NCI-H187 treated with DMSO at 0.1 percent for 48 hours (cell line): ENCODE results near the gene SEPTIN14.
"Not testable (repeated sequence)": the region's sequence is repeated elsewhere in the genome, so short reads cannot be mapped to it uniquely, and the experiment has no call there.

Experiments used
- DNase-seq: peaks from one replicate; lab custom pipeline; 2025; lab: John Stamatoyannopoulos, UW

The SEPTIN14 gene

DNA sequence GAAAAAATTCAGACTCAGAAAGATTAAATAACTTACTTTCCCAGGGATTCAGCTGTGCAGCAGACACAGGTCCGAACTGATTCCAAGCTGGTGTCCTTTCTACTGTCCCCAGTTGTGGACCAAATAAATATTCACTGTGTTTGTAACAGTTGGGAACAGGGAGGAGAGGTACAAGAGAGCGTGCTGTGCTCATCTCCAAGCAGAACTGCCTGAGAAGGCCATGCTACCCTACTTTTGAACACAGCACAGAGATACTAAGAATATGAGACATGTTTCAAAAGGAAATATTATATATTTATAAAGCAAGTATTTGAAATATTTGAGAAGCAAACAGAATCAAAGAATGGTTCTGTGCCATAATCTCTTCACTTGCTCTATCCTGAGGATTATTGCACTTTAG, at the start of gene SEPTIN14:
SEPTIN14 (minus strand) TSS at position 101 of the 400 bp plus-strand sequence. CDS start 756 bp downstream, outside the sequence.
- DNase-seq: not testable (repeated sequence)

DNA sequence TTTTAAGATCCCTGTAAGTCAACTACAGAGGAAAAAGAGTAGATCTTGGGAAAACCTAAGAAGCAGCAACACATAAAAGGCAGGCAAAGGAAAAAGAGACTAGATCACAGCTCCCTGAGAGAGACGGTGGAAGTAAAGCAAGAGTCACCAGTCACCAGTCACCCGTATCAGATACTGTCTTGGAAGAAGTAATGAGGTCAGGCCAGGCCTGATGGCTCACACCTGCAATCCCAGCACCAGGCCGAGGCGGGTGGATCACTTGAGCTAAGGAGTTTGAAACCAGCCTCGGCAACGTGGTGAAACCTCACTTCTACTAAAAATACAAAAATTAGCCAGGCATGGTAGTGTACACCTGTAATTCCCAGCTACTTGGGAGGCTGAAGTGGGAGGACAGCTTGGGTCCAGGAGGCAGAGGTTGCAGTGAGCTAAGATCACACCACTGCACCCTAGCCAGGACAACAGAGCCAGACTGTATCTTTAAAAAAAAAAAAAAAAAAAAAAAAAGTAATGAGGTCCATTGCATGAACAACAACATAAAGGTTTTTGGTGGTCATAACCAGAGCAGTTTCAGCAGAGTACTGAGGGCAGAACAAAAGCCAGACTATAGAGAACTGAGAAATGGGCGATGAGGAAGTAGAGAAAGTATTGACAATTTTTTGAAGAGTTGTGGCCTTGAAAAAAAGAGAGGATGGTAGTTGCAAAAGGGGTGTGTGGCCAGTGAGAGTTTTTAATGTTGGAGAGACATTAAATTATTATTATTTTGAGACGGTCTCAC, 41.6 kb upstream of the SEPTIN14 start:
- DNase-seq: no peak

DNA sequence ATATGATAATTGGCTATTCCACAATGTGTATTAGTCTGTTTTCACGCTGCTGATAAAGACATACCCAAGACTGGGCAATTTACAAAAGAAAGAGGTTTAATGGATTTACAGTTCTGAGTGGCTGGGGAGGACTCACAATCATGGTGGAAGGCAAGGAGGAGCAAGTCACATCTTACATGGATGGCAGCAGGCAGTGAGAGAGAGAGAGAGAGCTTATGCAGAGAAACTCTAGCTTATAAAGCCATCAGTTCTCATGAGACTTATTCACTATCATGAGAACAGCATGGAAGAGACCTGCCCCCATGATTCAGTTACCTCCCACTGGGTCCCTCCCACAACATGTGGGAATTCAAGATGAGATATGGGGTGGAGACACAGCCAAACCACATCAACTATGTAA, 38.5 kb upstream of the SEPTIN14 start:
- DNase-seq: not testable (repeated sequence)

DNA sequence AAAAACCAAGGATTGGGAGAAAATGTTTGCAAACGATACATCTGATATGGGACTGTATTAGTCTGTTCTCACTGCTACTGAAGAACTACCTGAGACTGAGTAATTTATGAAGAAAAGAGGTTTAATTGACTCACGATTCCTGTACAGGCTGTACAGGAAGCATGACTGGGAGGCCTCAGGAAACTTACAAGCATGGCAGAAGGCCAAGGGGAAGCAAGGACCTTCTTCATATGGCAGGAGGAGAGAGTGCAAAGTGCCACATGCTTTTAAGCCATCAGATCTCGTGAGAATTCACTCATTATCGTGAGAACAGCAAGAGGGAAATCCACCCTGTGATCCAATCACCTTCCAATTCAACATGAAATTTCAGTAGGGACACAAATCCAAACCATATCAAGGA, 35.7 kb upstream of the SEPTIN14 start:
- DNase-seq: no peak

DNA sequence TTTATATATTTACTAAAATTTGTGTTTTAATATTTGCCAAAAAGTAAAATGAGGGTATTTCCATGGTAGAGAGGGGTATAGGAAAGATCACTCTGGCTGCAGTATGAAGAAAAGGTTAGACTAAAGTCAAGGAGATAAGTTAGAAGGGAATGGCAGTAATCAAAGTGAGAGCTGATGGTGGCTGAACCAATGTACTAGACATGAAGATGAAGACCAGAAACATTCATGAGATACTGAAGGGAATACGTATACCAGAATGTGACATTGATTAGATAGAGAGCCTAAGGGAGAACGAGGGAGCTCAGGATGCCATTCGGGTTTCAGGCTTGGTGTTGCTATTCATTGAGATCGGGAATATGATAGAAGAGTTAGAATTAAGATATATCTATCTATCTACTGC, 32.5 kb upstream of the SEPTIN14 start:
- no peak for DNase-seq

DNA sequence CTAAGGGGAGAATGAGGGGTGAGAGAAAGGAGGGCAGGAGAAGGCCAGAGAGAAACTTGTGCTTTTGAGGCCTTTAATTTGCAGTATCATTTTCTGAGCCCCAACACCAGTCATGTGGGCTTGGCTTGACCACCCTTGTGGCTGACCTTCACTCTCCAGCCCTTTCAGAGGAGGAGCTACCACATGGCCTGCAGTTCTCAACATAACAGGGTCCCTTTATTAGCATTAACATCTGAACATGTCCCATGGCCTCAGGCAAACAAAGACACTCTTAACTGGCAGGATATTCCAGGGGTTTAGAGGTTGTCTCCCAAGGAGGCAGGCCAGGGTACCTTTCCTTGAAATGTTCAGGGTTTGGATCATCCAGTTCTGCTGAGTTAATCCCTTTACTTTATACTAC, 31.4 kb upstream of the SEPTIN14 start:
- DNase-seq: no peak

DNA sequence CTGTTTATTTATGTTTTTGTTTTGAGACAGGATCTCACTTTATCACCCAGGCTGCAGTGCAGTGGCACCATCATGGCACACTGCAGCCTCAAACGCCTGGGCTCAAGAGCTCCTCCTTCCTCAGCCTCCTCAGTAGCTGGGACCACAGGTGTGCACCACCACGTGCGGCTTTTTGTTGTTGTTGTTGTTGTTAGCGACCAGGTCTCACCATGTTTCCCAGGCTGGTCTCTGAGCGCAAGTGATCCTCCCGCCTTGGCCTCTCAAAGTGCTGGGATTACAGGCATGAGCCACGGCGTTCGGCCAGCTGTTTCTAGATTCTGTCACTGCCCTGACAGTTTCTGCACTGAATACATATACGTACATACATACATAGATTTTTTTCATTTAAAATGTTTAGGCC, 25.8 kb upstream of the SEPTIN14 start:
- not testable (repeated sequence) for DNase-seq

DNA sequence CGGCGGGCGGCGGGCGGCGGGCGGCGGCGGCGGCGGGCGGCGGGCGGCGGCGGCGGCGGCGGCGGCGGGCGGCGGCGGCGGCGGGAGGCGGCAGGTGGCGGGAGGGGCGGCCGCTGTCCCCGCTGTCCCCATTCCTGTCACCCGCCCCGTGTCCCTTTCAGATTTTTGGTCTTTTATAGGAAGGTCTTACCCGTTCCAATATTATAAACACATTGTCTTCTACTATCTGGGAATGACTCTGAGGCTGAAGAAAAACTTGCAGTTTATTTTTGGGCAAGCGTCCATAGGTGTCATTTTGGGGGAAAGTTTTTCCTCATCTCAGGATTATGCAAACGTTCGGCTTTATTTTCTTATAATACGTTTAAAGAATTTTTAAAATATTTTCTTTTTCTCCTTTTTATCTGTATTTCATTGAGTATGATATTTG, 25.3 kb upstream of the SEPTIN14 start:
- DNase-seq: no peak

DNA sequence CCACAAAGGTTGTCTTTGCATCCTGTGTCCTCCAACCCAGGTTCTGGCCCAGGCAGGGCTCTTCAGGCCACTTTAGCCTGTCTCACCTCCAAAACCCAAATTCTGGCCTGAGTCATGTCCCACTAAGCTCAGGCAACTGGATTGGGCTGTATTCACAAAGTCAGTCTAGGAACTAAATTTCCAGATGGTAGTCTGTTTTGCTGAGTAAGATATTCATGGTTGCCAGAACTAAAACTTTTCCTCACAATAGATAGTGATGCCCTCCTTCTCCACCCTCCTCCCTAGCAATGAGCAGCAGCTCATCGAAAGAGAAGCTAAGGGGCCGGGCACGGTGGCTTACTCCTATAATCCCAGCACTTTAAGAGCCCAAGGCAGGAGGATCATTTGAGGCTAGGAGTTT, 21.8 kb upstream of the SEPTIN14 start:
- DNase-seq: no peak

DNA sequence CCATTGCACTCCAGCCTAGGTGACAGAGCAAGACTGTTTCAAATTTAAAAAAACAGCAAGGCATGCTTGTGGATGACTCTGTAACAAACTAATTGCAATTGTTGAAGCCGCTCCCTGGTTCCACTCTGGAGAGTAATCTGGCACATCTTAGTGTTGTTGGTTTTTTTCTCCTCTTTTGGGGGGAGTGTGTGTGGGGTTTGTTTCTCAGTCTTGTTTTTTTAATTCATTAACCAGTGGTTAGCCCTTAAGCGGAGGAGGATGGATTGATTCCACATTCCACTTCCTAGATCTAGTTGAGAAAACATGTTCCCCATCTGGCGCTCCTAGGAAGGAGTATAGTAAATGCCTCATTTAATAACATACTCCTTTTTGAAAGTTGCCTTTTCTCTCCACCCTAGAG, 16.1 kb upstream of the SEPTIN14 start:
- DNase-seq: no peak

DNA sequence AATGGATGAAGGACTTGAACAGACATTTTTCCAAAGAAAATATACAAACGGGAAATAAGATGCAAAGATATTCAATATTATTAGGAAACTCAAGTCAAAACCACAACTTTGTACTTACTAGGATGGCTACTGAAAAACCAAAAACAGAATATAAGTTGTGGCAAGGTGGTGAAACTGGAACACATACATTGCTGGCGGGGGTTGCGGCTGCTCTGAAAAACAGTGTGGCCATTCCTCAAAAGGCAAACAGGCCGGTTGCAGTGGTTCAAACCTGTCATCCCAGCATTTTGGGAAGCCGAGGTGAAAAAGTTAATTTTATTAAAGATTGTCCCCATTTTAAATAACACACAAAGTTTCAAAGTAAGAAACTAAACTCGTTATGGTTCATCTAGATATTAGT, 14.8 kb upstream of the SEPTIN14 start:
- DNase-seq: no peak

DNA sequence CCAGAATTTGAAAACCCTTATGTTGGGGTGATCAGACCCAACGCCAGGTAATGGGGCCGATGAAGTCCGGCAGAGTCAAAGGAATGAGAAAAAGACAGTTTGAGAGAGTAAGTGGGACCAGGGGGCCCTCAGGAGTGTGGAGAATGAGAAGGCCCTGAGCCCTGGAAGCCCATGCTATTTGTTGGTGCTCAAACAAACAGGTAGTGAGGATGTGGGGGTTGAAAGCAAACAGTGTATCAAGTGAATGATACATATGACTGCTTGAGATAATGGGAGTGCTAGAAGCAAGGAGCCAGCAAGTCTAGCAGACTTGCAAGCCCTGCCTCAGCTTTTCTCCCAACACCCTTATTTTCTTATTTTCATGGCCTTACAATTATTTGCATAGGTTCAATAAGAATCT, 11.2 kb upstream of the SEPTIN14 start:
- no peak for DNase-seq

DNA sequence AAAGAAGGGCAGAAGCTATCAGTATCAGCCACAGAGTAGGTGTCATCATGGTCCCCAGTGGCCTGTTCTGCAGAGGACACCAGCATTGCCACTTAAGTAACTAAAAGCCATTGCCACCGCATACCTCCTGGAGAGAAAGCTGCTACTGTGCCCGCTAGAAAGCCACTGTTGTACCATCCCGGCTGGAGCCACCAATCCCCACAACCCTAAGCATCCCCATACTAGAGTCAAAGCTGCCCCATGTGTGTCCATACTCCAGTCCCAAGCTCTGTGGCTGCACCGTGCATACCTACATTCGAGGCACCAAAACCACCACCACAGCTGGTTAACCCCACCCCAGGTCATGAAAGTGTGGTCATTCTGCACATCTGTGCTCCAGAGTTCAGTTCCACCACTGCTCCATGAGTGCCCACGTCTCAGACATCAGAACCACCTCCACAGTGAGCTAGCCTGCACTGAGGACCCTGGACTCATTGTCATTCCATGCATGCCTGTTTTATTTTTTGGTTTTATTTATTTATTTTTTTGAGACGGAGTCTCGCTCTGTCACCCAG, 9.5 kb upstream of the SEPTIN14 start:
- DNase-seq: no peak

DNA sequence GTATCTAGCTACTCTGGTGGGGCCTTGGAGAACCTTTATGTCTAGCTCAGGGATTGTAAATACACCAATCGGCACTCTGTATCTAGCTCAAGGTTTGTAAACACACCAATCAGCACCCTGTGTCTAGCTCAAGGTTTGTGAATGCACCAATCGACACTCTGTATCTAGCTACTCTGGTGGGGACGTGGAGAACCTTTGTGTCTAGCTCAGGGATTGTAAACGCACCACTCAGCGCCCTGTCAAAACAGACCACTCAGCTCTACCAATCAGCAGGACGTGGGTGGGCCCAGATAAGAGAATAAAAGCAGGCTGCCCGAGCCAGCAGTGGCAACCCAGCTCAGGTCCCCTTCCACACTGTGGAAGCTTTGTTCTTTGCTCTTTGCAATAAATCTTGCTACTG, 6.4 kb upstream of the SEPTIN14 start:
- not testable (repeated sequence) for DNase-seq

DNA sequence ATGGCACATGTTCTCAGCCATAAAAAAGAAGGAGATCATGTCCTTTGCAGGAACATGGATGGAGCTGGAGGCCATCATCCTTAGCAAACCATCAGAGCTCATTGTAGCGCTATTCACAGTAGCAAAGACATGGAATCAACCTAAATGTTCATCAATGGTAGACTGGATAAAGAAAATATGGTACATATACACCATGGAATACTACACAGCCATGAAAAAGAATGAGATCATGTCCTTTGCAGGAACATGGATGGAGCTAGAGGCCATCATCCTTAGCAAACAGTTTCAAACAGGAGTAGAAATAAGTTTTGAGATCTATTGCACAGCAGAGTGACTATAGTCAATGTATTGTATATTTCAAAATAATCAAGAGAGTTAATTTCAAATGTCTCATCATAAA, 17.4 kb downstream of the SEPTIN14 start:
- not testable (repeated sequence) for DNase-seq

DNA sequence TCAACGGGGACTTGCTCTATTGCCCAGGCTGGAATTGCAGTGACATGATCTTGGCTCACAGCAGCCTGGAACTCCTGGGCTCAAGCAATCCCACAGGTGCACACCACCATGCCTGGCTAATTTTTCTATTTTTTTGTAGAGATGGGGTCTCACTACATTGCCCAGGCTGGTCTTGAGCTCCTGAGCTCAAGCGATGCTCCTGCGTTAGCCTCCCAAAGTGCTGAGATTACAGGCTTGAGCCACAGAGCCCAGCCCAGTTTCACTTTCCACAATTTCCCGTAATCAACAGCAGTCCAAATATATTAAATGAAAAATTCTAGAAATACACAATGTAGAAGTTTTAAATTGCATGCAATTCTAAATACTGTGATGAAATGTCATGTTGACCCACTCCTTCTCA, 24.0 kb downstream of the SEPTIN14 start:
- DNase-seq: no peak

DNA sequence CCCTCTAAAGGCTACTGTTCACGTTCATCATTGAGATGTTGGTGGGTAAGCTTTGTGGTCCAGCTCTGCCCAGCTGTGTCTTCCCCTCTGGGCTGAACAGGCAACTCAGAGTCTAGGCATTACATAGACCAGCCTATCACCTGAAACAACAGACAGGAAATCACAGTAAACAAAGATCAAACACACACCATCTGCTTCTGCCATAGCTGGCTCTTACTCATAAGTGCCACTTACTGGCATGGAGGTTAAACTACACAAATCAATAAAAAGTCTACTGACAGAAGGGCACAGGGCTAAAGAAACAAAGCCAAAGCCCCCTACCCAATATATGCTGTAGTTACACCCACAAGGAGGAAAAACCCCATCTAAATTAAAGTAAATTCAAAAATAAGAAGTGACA, 35.0 kb downstream of the SEPTIN14 start:
- no peak for DNase-seq

DNA sequence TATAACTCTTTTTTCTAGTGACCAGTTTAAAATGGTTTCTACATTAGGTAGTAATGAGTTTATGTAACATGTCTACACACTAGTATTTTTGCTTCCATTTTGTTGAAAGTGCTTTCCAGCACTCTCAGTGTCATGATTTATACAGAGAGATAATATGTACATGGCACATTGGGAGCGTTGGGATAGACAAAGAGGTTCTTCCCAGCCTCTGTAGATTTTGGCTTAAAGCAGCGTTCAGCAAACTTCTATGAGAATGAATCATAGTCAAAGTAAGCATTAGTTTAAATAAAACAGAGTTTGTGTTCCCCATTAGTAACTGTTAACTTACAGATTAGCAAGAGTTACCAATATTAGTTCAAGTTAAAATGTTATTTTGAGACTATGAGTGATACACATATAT, 43.9 kb downstream of the SEPTIN14 start:
- no peak for DNase-seq

DNA sequence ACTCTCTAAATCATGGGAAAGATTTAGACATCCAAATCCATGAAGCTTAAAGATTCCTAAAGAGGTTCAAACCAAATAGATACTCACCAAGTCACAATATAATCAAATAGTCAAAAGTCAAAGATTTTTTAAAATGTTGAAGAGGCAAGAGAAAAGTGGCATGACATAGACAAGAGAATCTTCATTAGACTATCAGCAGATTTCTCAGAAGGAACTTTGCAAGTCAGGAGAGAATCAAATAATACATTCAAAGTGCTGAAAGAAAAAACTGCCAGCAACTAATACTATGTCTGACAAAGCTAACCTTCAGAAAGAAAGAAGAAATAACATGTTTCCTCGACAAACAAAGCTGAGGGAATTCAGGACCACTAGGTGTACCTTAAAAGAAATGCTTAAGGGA, 65.3 kb downstream of the SEPTIN14 start:
- DNase-seq: not testable (repeated sequence)

DNA sequence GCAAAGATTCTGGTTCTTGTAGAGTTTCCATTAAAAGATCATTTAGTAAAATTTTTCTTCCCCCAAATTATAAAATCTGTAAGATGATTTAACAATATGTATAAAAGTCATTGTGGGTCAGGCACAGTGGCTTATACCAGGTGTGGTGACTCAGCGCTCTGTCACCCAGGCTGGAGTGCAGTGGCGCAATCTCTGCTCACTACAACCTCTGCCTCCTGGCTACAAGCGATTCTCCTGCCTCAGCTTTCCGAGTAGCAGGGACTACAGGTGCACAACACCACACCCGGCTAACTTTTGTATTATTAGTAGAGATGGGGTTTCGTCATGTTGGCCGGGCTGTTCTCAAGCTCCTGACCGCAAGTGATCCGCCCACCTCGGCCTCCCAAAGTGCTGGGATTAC, 68.0 kb downstream of the SEPTIN14 start:
- no peak for DNase-seq

DNA sequence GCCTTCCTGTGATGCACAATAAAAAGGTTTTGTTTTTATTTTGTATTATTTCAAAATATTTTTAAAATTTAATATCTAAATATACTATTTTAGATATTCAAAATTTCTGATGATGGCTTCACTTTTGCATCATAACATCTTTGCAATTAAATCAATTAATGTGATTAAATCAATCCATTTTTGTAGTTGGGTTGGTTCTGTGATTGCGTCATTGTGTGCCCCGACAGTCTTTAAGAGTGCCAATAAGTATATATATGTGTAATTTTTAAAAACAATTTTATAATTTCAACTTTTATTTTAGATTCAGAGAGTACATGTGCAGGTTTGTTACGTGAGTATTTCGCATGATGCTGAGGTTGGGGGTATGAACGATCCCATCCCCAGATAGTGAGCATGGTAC, 70.5 kb downstream of the SEPTIN14 start:
- no peak for DNase-seq

DNA sequence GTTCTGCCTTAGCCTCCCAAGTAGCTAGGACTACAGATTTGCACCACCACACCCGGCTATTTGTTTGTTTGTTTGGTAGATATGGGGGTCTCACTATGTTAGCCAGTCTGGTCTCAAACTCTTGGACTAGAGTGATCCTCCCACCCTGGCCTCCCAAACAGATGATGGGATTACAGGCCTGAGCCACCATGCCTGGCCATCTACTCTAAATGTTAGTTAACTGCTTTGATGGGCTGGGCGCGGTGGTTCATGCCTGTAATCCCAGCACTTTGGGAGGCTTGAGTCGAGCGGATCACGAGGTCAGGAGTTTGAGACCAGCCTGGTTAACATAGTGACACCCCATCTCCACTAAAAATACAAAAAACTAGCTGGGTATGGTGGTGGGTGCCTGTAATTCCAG, 74.8 kb downstream of the SEPTIN14 start:
- no peak for DNase-seq

DNA sequence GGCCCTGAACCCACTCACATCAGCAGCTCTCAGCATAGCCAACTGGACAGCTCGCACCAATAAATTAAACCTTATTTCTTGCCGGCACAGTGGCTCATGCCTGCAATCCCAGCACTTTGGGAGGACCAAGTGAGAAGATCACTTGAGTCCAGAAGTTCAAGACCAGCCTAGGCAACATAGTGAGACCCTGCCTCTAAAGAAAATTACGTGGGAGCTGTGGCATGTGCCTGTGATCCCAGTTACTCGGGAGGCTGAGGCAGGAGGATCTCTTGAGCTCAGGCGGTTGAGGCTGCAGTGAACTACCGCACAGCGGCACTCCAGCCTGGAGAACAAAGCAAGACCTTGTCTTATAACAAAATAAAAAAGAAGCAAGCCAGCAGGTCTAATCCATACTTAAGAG, 75.7 kb downstream of the SEPTIN14 start:
- no peak for DNase-seq

DNA sequence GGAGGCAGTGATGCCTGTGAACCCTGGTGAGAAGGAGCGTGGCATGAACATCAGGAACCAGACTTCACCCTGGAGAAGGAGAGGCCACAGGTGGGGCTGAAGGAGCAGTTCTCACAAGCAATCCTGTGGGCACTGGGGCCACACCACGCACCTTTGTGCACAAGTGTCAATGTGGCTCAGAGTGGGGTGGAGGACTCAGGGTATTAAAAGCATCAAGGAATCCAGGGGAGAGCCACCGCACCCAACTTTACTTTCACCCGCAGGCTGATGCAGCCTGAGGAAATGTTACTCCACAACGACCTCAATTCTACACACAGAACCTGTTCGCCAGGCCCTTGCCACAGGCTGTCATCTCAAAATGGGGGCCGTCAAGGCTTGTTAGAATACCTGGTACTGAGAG, 77.1 kb downstream of the SEPTIN14 start:
- DNase-seq: not testable (repeated sequence)
